ENCODE data around the gene CAMTA1. TPM values are rescaled to one million over a fixed set of nuclear protein-coding genes. Genes with fewer than 3 reads are reported as not detected.

Gene CAMTA1
- total RNA-seq, 1 donor from 2014 or later: 109 TPM

GRCh38 chr1:7467476-7468175, 682.4 kb downstream of the CAMTA1 start:
- DNase-seq (ENCODE audit: low read depth, low spot score): no peak
- Mint-ChIP-seq H3K27ac (ENCODE audit: unreplicated experiment) (no peak overlapping the region), H3K4me1 (peaks cover 4% of the 10 kb centered on the region), H3K27me3 (ENCODE audit: low read depth) (no peaks in the 10 kb centered on the region), H3K9me3 (no peaks in the 10 kb centered on the region), H3K4me3 (no peak overlapping the region), H3K36me3 (ENCODE audit: low read depth) (no peaks in the 10 kb centered on the region)
- no peak for TF ChIP-seq CTCF (conservative IDR thresholded peaks at IDR 0.05)

DNA sequence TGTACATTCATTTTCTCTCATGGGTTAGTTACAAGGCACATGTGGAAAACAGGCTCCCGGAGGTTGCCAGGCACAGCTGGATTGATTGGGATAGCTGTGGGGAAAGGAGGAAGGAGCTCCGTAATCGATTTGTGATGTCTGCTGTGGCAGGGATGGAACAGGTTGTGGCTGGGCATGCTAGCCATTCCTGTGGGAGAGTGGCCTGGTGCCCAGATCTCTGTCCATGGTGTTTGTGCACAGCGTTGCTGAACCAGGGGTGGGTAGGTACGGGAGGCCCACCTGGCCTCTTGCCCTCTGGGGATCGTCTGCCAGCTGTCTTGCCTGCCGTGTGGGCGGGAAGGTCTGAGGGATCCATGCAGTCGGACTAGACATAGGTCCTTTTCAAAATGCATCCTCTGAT, 683.0 kb downstream of the CAMTA1 start:
- no peak for DNase-seq (ENCODE audit: low read depth, low spot score)
- Mint-ChIP-seq H3K27ac (ENCODE audit: unreplicated experiment) (peak overlapping the region; percentile 45), H3K4me1 (peaks cover 2% of the 10 kb centered on the region), H3K9me3 (no peaks in the 10 kb centered on the region), H3K36me3 (ENCODE audit: low read depth) (no peaks in the 10 kb centered on the region), H3K27me3 (ENCODE audit: low read depth) (no peaks in the 10 kb centered on the region), H3K4me3 (no peak overlapping the region)
- no peak for TF ChIP-seq CTCF (conservative IDR thresholded peaks at IDR 0.05)

DNA sequence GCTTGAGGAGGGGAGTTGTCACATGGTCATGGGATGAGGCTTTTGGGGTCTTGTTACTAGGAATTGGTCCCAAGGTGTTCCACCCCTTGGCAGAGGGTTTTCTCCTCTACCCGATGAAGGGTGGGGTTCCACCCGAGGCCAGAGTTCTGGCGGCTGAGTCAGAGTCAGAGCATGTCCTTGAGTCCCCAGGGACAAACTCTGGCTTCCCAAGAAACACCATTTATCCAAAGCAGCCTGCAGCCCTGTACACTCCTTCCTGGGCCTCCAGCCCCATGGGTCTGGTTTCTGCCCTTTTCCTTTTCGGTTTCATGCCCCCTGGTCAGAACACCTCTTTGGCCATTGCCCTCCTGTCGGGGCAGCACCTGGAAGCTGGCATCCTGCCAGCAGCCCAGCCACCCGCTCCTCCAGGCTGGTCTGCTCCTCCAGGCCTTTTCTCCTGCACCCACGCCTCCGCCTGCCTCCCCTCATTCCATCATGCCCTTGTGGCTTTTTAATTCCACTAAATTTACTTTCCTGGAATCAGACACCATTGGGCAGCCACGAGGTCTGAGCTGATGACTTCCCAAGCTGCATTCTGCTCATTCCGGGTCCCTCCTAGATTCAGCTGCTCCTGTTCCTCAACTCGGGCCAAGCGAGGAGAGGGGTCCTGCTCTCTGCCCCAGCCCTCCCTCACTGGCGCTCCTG, 684.1 kb downstream of the CAMTA1 start:
- Mint-ChIP-seq H3K4me3 (no peak overlapping the region), H3K9me3 (no peaks in the 10 kb centered on the region), H3K4me1 (no peaks in the 10 kb centered on the region), H3K27ac (ENCODE audit: unreplicated experiment) (no peak overlapping the region), H3K36me3 (ENCODE audit: low read depth) (no peaks in the 10 kb centered on the region), H3K27me3 (ENCODE audit: low read depth) (no peaks in the 10 kb centered on the region)
- no peak for DNase-seq (ENCODE audit: low read depth, low spot score)
- no peak for TF ChIP-seq CTCF (conservative IDR thresholded peaks at IDR 0.05)

GRCh38 chr1:7470904-7471638, 685.8 kb downstream of the CAMTA1 start:
- peak overlapping the region; percentile 88 for H3K27ac Mint-ChIP-seq (ENCODE audit: unreplicated experiment)
- H3K27me3 Mint-ChIP-seq (ENCODE audit: low read depth): no peaks in the 10 kb centered on the region
- no peaks in the 10 kb centered on the region for H3K36me3 Mint-ChIP-seq (ENCODE audit: low read depth)
- H3K9me3 Mint-ChIP-seq: no peaks in the 10 kb centered on the region
- H3K4me1 Mint-ChIP-seq: no peaks in the 10 kb centered on the region
- no peak overlapping the region for H3K4me3 Mint-ChIP-seq
- no peak for DNase-seq (ENCODE audit: low read depth, low spot score)
- TF ChIP-seq CTCF (conservative IDR thresholded peaks at IDR 0.05): no peak

DNA sequence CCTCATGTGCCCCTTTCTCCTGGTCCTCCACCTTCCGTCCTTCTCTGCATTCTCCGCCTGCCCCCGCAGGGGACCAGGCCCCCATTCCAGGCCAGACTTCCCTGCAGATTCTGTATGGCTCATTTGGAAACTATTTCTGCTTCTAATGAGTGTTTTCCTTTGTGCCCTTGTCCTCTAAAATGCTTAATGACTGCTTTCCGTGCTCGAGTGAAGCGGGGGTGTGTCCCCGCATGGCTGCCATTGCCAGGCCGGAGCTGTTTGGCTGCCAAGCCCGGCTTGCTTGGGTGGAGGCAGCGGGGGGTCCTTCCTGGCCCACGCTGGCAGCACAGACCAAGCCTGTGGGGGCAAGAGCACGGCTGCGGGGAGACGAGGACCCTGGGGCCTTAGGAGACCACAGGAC, 686.6 kb downstream of the CAMTA1 start:
- peak overlapping the region; percentile 94 for H3K27ac Mint-ChIP-seq (ENCODE audit: unreplicated experiment)
- TF ChIP-seq CTCF (conservative IDR thresholded peaks at IDR 0.05): no peak
- H3K4me3 Mint-ChIP-seq: no peak overlapping the region
- H3K9me3 Mint-ChIP-seq: no peaks in the 10 kb centered on the region
- H3K36me3 Mint-ChIP-seq (ENCODE audit: low read depth): no peaks in the 10 kb centered on the region
- no peak for DNase-seq (ENCODE audit: low read depth, low spot score)
- no peaks in the 10 kb centered on the region for H3K4me1 Mint-ChIP-seq
- no peaks in the 10 kb centered on the region for H3K27me3 Mint-ChIP-seq (ENCODE audit: low read depth)

Measured in neural crest cell (in vitro differentiated cells).